ENCODE results near the gene OARD1.

Gene OARD1

DNA sequence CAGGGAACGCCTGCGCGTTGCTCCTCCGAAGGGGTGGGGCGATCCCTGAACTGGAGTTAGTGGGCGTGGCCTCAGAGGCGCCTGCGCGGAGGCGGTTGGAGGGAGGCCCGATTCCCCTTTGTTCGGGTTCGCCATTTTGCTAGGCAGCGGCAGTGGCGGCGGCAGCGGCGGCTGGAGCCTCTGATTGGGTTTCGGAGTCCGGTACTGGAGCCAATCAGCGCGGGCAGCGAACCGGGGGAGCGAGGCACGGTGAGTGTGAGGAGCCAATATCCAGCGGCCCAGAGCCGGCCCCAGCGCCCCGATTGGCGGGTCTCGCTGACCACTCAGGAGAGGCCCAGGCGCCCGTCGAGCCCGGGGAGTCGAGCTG is 663 bp upstream of the OARD1 start, which contains the start of gene NFYA:
TSS of gene NFYA (plus strand) at position 139 of the 367 bp plus-strand sequence. CDS start 6,116 bp downstream, outside the sequence.
- H2BK15ac ChIP-seq (ENCODE audit: low read depth, poor library complexity, severe bottlenecking): peak within 1 kb of the TSS; percentile 94
- peak within 1 kb of the TSS; percentile 72 to 87 for H3K14ac ChIP-seq (ENCODE audit: low read length in 2 of 2)
- H3K27me3 ChIP-seq (ENCODE audit: control insufficient read depth in 1 of 2, insufficient read depth in 1 of 2, low read length in 2 of 2): no peaks in the 10 kb centered on the region
- peak within 1 kb of the TSS in 1 of 2 experiments; percentile 83 for H3K23ac ChIP-seq (ENCODE audit: low read length in 2 of 2)
- peak within 1 kb of the TSS; percentile 97 for H2BK120ac ChIP-seq (ENCODE audit: low read depth, low read length)
- peak within 1 kb of the TSS; percentile 8 for H2AFZ ChIP-seq (ENCODE audit: low read depth, low read length)
- peak within 1 kb of the TSS; percentile 39 to 96 for H3K4ac ChIP-seq (ENCODE audit: low read depth in 1 of 2, low read length in 2 of 2)
- peak; percentile 99 for DNase-seq
- peaks cover 7% of the 10 kb centered on the region for H3K79me1 ChIP-seq (replicated peaks; ENCODE audit: low read length, poor library complexity, severe bottlenecking)
- peak within 1 kb of the TSS; percentile 79 for H4K8ac ChIP-seq (ENCODE audit: low read length)
- H3K4me1 ChIP-seq (ENCODE audit: control insufficient read depth, insufficient read depth, low read depth, low read length): no peaks in the 10 kb centered on the region
- 1% methylated on average over 34 of the region's 37 CpGs for WGBS
- no peaks in the 10 kb centered on the region for H3K9me3 ChIP-seq (ENCODE audit: control insufficient read depth, low read length)
- H3K27ac ChIP-seq (ENCODE audit: low read length, poor library complexity, severe bottlenecking): peak within 1 kb of the TSS; percentile 96
- H3K4me2 ChIP-seq (ENCODE audit: low read length, poor library complexity, severe bottlenecking): peak within 1 kb of the TSS; percentile 69
- H2BK12ac ChIP-seq (ENCODE audit: low read length in 2 of 2): no peak within 1 kb of the TSS
- H2BK5ac ChIP-seq (ENCODE audit: low read depth, low read length, poor library complexity, severe bottlenecking): peak within 1 kb of the TSS; percentile 96
- H2AK5ac ChIP-seq (ENCODE audit: low read length, severe bottlenecking): peak within 1 kb of the TSS; percentile 94
- peaks cover 0 to 27% of the 10 kb centered on the region in 2 experiments for H3K36me3 ChIP-seq (ENCODE audit: control insufficient read depth in 1 of 2, insufficient read depth in 2 of 2, low read depth in 1 of 2, low read length in 2 of 2)
- peak within 1 kb of the TSS; percentile 96 for H4K91ac ChIP-seq (ENCODE audit: low read length)
- H3K18ac ChIP-seq (ENCODE audit: low read depth in 1 of 2, low read length in 2 of 2): peak within 1 kb of the TSS; percentile 97 to 98
- H3K9ac ChIP-seq (ENCODE audit: low read length): peak within 1 kb of the TSS; percentile 96
- H3K4me3 ChIP-seq (ENCODE audit: insufficient read depth in 1 of 2, low read depth in 1 of 2, low read length in 2 of 2): peak within 1 kb of the TSS; percentile 85 to 88

DNA sequence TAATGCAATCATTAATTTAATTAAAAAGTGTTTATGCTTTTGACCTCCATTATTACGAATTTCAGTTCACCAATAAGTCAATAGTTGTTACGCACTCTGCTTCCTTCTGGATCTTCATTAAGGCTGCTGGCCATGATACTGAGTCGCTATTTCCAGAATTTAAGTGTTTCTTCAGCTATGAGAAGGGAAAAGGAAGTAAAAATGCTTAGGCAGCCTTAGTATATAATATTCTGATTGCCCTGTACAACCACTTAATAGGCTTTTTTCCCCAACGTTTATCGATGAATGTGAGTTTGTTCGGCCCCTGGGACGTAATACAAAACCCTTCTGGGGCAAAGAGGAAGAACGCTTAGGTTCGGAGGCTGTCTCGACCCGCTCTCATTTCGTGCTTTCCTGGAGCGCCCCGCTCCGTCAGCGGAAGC is 644 bp downstream of the OARD1 start:
- H2BK12ac ChIP-seq (ENCODE audit: low read length in 2 of 2): no peak overlapping the region
- H3K23ac ChIP-seq (ENCODE audit: low read length in 2 of 2): no peak overlapping the region
- WGBS: 2% methylated on average over 15 of the region's 16 CpGs
- H3K14ac ChIP-seq (ENCODE audit: low read length in 2 of 2): no peak overlapping the region
- H3K4me3 ChIP-seq (ENCODE audit: insufficient read depth in 1 of 2, low read depth in 1 of 2, low read length in 2 of 2): peak overlapping the region; percentile 66 to 88
- no peak overlapping the region for H4K91ac ChIP-seq (ENCODE audit: low read length)
- H3K9me3 ChIP-seq (ENCODE audit: control insufficient read depth, low read length): no peaks in the 10 kb centered on the region
- DNase-seq: no peak
- peaks cover 0 to 36% of the 10 kb centered on the region in 2 experiments for H3K36me3 ChIP-seq (ENCODE audit: control insufficient read depth in 1 of 2, insufficient read depth in 2 of 2, low read depth in 1 of 2, low read length in 2 of 2)
- no peaks in the 10 kb centered on the region for H3K4me1 ChIP-seq (ENCODE audit: control insufficient read depth, insufficient read depth, low read depth, low read length)
- peak overlapping the region; percentile 96 for H3K27ac ChIP-seq (ENCODE audit: low read length, poor library complexity, severe bottlenecking)
- H2BK120ac ChIP-seq (ENCODE audit: low read depth, low read length): no peak overlapping the region
- peak overlapping the region; percentile 69 for H3K4me2 ChIP-seq (ENCODE audit: low read length, poor library complexity, severe bottlenecking)
- no peak overlapping the region for H4K8ac ChIP-seq (ENCODE audit: low read length)
- no peak overlapping the region for H3K18ac ChIP-seq (ENCODE audit: low read depth in 1 of 2, low read length in 2 of 2)
- no peak overlapping the region for H2AK5ac ChIP-seq (ENCODE audit: low read length, severe bottlenecking)
- peaks cover 8% of the 10 kb centered on the region for H3K79me1 ChIP-seq (replicated peaks; ENCODE audit: low read length, poor library complexity, severe bottlenecking)
- no peaks in the 10 kb centered on the region for H3K27me3 ChIP-seq (ENCODE audit: control insufficient read depth in 1 of 2, insufficient read depth in 1 of 2, low read length in 2 of 2)
- no peak overlapping the region for H2BK5ac ChIP-seq (ENCODE audit: low read depth, low read length, poor library complexity, severe bottlenecking)
- no peak overlapping the region for H3K4ac ChIP-seq (ENCODE audit: low read depth in 1 of 2, low read length in 2 of 2)
- no peak overlapping the region for H2AFZ ChIP-seq (ENCODE audit: low read depth, low read length)
- no peak overlapping the region for H2BK15ac ChIP-seq (ENCODE audit: low read depth, poor library complexity, severe bottlenecking)
- peak overlapping the region; percentile 96 for H3K9ac ChIP-seq (ENCODE audit: low read length)

DNA sequence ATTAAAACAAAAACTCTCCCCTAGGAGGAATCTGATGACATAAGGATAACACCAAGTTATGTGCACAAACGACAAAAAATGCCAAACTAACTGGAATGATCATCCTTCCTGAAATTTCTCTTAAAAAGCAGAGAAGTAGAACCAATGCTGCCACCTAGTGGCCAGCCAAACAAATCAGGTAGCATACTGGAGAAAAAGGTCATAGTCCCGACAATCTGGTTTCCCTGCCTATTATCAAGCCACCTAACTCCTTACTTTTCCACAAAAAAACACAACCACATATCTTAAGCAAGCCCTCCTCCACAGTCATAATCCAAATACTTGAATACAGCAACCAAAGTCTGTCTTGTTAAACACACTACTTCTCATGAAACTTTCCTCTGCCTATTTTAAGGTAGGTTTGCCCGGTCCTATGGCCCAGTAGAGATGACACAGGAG is 5.3 kb downstream of the OARD1 start:
- H3K18ac ChIP-seq (ENCODE audit: low read depth in 1 of 2, low read length in 2 of 2): no peak overlapping the region
- H2BK120ac ChIP-seq (ENCODE audit: low read depth, low read length): no peak overlapping the region
- no peak overlapping the region for H2AFZ ChIP-seq (ENCODE audit: low read depth, low read length)
- H2BK15ac ChIP-seq (ENCODE audit: low read depth, poor library complexity, severe bottlenecking): no peak overlapping the region
- H3K4me2 ChIP-seq (ENCODE audit: low read length, poor library complexity, severe bottlenecking): no peak overlapping the region
- no peaks in the 10 kb centered on the region for H3K4me1 ChIP-seq (ENCODE audit: control insufficient read depth, insufficient read depth, low read depth, low read length)
- H3K14ac ChIP-seq (ENCODE audit: low read length in 2 of 2): no peak overlapping the region
- no peaks in the 10 kb centered on the region for H3K9me3 ChIP-seq (ENCODE audit: control insufficient read depth, low read length)
- H3K9ac ChIP-seq (ENCODE audit: low read length): no peak overlapping the region
- no peak overlapping the region for H2AK5ac ChIP-seq (ENCODE audit: low read length, severe bottlenecking)
- H4K8ac ChIP-seq (ENCODE audit: low read length): no peak overlapping the region
- WGBS: 41% methylated on average over 3 of the region's 3 CpGs
- peaks cover 14% of the 10 kb centered on the region for H3K79me1 ChIP-seq (replicated peaks; ENCODE audit: low read length, poor library complexity, severe bottlenecking)
- peaks cover 0 to 60% of the 10 kb centered on the region in 2 experiments for H3K36me3 ChIP-seq (ENCODE audit: control insufficient read depth in 1 of 2, insufficient read depth in 2 of 2, low read depth in 1 of 2, low read length in 2 of 2)
- H3K23ac ChIP-seq (ENCODE audit: low read length in 2 of 2): no peak overlapping the region
- H2BK12ac ChIP-seq (ENCODE audit: low read length in 2 of 2): no peak overlapping the region
- no peak overlapping the region for H4K91ac ChIP-seq (ENCODE audit: low read length)
- no peaks in the 10 kb centered on the region for H3K27me3 ChIP-seq (ENCODE audit: control insufficient read depth in 1 of 2, insufficient read depth in 1 of 2, low read length in 2 of 2)
- H3K4me3 ChIP-seq (ENCODE audit: insufficient read depth in 1 of 2, low read depth in 1 of 2, low read length in 2 of 2): no peak overlapping the region
- no peak overlapping the region for H3K4ac ChIP-seq (ENCODE audit: low read depth in 1 of 2, low read length in 2 of 2)
- no peak overlapping the region for H3K27ac ChIP-seq (ENCODE audit: low read length, poor library complexity, severe bottlenecking)
- DNase-seq: peak; percentile 77
- H2BK5ac ChIP-seq (ENCODE audit: low read depth, low read length, poor library complexity, severe bottlenecking): no peak overlapping the region

DNA sequence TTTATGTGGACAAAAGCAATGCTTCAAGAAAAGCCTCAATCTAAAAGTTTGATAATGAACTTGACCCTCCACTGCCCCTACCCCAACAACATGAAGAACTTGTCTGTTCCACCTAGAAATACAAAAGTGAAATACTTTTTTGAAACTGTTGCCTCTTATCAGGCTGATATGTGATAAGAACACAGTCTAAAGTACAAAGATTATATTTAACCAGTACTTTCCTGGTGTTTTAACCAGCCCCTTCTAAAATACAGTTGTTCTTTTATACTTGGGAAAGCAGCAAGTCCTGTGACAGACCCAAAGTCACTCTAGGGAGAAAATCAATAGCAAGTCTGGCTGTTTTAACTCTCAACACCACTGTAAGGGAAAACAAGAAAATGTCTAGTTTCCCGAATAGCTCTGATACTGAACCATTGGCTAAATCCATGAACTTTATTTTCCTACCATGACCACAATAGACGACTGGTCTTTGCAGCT is 6.6 kb downstream of the OARD1 start:
- Histone ChIP-seq H3K36me3 (ENCODE audit: control insufficient read depth in 1 of 2, insufficient read depth in 2 of 2, low read depth in 1 of 2, low read length in 2 of 2) (peaks cover 5 to 59% of the 10 kb centered on the region in 2 experiments), H2AFZ (ENCODE audit: low read depth, low read length) (no peak overlapping the region), H2BK15ac (ENCODE audit: low read depth, poor library complexity, severe bottlenecking) (no peak overlapping the region), H3K4me2 (ENCODE audit: low read length, poor library complexity, severe bottlenecking) (no peak overlapping the region), H3K18ac (ENCODE audit: low read depth in 1 of 2, low read length in 2 of 2) (no peak overlapping the region), H3K27ac (ENCODE audit: low read length, poor library complexity, severe bottlenecking) (no peak overlapping the region), H2BK120ac (ENCODE audit: low read depth, low read length) (no peak overlapping the region), H3K9me3 (ENCODE audit: control insufficient read depth, low read length) (no peaks in the 10 kb centered on the region), H3K79me1 (replicated peaks; ENCODE audit: low read length, poor library complexity, severe bottlenecking) (peaks cover 13% of the 10 kb centered on the region), H3K4me3 (ENCODE audit: insufficient read depth in 1 of 2, low read depth in 1 of 2, low read length in 2 of 2) (no peak overlapping the region), H4K8ac (ENCODE audit: low read length) (no peak overlapping the region), H2BK5ac (ENCODE audit: low read depth, low read length, poor library complexity, severe bottlenecking) (no peak overlapping the region), H3K4ac (ENCODE audit: low read depth in 1 of 2, low read length in 2 of 2) (no peak overlapping the region), H3K23ac (ENCODE audit: low read length in 2 of 2) (no peak overlapping the region), H2AK5ac (ENCODE audit: low read length, severe bottlenecking) (no peak overlapping the region), H2BK12ac (ENCODE audit: low read length in 2 of 2) (no peak overlapping the region), H3K14ac (ENCODE audit: low read length in 2 of 2) (no peak overlapping the region), H3K9ac (ENCODE audit: low read length) (peak overlapping the region; percentile 15), H3K27me3 (ENCODE audit: control insufficient read depth in 1 of 2, insufficient read depth in 1 of 2, low read length in 2 of 2) (no peaks in the 10 kb centered on the region), H3K4me1 (ENCODE audit: control insufficient read depth, insufficient read depth, low read depth, low read length) (peaks cover 2% of the 10 kb centered on the region), H4K91ac (ENCODE audit: low read length) (no peak overlapping the region)
- 95% methylated on average over 2 of the region's 2 CpGs for WGBS
- no peak for DNase-seq
